Globus pallidus (tissue), 1 donor: Measurements from ENCODE around the gene SRC.

Experiments
- DNase-seq: peaks from one replicate; pipeline ENCODE4 v3.0.0-alpha.2; 2015; ENCODE audit warnings: low spot score

The SRC gene

DNA sequence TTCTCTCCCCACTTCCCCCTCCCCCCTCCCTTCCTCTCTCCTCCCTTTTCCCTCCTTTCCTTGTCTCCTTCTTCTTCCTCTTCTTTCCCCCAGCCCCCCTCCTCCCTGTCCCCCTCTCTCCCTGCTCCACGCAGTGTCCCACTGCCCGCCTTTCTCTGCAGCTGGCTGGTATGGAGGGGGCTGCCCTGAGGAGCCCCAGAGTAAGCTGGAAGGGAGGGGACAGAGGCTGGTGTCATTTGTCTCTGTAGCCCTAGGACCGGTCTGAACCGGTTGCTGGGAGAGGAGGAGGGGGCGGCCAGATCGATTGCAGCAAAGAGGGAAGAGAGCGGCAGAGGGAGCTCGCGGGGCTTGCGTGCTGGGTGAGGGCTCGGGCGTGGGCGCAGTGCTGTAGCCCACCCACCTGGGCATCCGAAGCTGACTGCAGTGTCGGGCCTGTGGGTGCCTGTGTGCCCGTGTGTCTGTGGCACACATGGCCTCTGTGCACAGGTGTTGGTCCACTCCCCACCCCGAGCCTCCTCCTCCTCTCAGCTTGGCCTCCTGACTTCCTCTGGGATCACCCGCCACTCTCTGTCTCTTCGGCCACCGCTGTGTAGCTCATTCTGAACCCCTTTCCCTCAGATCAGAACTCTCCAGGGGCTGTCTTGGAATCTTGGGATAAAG, 50.6 kb downstream of the SRC start:
- DNase-seq = no peak

DNA sequence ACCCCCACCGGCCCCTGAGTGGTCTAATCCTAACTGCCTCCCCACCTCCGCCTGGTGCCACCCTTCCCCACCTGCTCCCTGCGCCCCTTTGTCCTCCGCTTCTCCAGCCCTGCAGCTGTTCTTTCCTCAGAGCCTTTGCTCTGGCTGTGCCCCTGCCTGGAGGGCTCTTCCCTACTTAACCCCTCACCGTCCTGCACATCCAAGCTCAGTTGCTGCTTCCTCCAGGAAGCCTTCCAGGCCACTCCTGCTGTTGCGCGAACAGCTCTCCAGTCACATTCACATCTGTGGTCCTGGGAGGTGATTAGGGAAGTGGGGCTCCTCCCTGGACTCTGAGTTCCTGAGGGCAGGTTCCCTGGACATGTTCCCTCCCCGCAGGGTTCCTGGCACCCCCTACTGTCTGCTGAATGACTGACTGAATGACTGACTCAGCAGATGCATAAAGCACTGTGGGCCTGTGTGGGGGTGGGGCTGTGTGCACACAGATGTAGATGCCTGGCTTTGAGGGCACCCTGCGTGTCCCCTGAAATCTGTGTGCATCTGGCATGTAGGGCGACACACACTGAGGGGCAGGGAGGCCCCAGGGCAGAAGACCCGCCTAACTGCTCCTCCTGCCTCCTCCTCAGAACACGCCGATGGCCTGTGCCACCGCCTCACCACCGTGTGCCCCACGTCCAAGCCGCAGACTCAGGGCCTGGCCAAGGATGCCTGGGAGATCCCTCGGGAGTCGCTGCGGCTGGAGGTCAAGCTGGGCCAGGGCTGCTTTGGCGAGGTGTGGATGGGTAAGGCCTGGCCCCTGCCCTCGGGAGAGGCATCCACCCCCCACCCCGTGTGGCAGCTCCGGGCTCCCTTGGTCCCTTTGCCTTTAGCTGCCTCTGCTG, 51.4 kb downstream of the SRC start:
- DNase-seq = no peak

DNA sequence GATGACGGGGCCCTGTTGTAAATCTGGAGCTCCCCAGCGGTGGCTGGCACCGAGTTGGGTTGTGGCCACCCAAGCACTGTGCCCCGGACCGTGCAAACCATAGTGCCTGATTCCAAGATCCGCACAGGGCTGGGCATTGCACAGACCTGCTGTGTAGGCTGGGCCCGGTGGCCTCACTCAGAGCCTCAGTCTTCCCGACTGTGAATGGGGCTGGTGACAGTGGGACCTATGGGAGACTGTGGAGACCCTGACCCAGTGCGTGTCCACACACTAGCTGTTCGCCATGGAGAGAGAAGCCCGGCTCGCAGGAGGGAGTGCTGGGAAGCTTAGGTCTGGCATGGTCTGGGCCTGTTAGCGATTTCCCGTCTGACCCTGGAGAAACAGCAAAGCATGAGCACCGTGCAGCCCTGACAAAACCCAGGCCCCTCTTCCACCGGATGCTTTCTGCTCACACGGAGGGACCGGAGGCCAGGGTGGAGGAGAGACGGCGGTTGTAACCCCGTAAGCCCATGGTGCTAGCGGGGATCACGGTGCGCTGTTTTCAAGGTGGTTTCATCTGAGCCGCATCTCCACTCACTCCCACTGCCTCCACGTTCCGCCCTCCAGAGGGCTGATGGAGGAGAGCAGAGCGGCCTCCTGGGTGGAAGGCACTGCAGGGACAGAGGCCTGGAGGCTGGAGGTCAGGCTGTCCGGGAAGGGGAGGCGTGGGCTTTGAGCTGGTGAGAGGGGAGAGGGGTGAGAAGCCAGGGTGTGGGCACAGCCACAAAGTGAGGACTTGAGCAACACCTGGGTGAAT, 52.2 kb downstream of the SRC start:
- DNase-seq = no peak

- DNase-seq = no peak
These were observed 53.0 kb downstream of the SRC start for GRCh38 chr20:37398750-37399621.

DNA sequence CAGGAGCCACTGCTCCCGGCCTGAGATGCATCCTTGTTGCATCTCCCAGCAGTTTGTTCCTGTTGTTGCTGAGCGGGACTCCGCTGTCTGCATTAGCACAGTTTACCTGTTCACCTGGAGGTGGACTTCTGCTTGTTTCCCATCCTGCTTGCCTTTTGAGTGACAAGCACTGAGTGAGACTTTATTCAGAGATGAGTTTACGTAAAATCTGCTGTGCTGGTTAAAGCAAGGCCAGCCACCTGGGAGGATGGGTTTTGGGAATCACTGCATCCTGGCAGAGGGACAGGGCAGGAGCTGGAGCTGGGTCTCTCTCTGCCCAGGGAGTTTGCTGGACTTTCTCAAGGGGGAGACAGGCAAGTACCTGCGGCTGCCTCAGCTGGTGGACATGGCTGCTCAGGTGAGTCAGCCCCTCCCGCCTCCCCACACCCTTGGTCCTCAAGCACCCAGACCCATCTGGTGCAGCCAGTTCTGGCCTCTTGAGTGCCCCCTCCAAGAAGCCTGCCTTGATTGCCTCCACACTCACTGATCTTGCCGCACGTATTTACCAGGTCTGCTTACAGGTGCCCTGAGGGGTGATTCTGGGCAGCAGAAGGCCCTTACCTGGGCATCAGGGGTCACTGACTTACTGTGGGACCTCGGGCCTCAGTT, 55.5 kb downstream of the SRC start:
- no peak for DNase-seq

DNA sequence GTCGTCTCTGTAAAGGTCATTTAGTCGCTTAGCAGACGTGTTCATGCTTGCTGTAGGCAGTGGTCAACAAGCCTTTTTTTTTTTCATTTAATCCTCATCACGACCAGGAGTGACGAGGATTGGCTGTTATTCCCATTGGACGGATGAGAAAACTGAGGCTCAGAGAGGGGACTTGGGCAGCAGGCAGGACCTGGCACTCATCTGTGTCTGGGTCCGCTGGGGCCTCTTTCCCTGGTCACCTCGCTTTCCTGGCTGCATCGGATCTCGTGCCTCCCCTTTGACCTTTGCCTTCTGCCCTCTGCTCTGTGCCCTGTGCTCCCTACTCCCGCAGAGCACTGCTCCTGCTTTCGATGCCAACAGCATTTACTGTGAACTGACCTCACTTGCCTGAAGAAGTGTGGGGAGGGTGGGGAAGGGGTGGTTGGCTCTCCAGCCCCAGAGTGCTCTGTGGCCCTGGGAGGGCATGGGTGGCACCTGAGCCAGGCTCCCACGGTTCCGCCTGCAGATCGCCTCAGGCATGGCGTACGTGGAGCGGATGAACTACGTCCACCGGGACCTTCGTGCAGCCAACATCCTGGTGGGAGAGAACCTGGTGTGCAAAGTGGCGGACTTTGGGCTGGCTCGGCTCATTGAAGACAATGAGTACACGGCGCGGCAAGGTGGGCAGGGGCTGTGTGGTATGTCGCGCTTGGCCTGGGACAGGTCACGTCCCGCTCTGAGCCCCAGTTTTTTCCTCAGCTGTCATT, 56.2 kb downstream of the SRC start:
- no peak for DNase-seq

DNA sequence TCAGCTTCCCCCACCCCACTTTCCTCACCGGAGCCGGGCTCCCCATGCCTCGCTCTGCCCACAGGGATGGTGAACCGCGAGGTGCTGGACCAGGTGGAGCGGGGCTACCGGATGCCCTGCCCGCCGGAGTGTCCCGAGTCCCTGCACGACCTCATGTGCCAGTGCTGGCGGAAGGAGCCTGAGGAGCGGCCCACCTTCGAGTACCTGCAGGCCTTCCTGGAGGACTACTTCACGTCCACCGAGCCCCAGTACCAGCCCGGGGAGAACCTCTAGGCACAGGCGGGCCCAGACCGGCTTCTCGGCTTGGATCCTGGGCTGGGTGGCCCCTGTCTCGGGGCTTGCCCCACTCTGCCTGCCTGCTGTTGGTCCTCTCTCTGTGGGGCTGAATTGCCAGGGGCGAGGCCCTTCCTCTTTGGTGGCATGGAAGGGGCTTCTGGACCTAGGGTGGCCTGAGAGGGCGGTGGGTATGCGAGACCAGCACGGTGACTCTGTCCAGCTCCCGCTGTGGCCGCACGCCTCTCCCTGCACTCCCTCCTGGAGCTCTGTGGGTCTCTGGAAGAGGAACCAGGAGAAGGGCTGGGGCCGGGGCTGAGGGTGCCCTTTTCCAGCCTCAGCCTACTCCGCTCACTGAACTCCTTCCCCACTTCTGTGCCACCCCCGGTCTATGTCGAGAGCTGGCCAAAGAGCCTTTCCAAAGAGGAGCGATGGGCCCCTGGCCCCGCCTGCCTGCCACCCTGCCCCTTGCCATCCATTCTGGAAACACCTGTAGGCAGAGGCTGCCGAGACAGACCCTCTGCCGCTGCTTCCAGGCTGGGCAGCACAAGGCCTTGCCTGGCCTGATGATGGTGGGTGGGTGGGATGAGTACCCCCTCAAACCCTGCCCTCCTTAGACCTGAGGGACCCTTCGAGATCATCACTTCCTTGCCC, 57.4 kb downstream of the SRC start:
- DNase-seq = no peak

GRCh38 chr20:37404461-37404890, 58.5 kb downstream of the SRC start:
- no peak for DNase-seq

DNA sequence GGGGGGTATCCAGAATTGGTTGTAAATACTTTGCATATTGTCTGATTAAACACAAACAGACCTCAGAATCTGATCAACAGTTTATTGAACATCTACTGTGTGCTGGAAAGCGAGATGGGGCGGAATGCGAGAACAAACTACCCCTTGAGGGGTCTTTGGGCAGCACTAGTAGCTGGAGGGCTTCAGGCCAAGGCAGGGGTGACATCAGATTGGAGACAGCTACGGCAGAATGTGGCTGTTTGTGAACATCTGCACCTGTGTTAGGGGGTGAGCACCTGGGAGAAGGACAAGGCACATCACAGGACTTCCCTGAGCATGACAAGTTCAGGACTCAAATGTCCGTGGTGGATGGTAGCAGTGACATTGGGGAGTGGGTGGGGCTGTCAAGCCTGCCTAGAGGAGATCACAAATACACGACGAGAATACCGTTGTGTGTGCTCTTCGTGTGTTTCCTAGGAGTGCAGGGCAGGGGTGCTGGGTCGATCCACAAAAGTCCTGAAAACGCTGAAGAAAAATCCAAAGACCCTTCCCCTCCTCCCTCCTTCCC, 59.5 kb downstream of the SRC start:
- no peak for DNase-seq

DNA sequence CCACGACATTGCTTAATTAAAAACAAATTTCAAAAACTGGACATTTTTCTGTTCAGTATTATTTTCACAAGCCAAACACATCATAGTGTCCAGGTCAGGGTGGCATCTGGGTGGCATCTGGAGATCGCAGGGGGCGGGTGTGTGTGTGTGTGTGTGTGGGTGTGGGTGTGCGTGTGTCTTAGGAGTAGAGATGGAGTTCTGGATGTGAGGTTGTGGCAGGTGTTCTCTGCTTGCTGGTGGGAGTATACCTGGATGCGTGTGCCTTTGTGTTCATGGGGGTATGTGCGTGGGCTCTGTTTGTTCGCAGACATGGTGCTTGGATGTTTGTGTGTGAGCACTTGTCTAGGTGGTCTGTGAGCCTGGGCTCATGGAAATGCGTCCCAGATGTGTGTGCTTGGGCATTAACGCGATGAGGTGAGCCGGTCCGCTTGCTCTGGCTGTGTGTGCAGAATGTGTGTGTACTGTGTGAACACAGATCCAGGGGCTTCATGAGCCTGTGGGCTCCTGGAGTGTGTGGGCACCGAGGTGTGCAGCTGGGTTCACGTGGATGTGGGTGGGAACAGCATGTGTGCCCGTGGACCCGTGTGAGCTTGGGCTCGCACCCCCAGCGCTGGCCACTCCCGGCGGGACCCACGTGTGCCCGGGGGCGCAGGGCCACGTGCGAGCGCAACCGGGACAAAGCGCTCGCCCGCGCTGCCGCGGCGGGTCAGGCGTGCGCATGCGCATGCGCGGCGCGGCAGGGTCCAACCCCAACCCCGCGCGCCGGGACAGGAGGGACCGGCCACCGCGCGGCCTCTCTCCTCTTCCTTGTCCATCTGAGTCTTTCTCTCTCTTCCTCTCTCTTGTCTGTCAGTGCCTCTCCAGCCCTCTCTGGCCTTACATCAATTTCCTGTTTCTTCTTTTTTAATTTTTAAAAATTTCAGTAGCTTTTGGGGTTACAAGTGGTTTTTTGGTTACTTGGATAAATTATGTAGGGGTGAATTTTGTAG, 60.4 kb downstream of the SRC start:
- DNase-seq = peak; percentile 12

- DNase-seq = no peak
These were observed 61.2 kb downstream of the SRC start for GRCh38 chr20:37407019-37407566.

GRCh38 chr20:37407573-37408002, 61.6 kb downstream of the SRC start:
- no peak for DNase-seq

GRCh38 chr20:37408302-37409193, 62.6 kb downstream of the SRC start:
- no peak for DNase-seq

- DNase-seq = no peak
These were observed 65.7 kb downstream of the SRC start for GRCh38 chr20:37411408-37412219.

DNA sequence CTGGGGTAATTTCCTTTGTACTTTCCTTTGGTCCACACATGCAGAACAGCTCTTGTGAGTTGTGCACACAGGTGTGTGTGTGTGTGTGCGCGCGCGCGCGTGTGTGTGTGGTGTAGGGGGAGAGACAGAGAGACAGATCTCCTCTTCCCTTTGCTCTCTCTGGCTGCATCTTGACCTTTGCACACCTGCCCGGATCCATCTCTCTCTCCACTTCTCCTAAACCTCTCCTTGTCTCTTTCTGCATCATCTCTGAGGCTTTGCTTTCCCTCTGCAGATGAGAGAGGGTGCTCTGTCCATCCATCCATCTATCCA, 67.0 kb downstream of the SRC start:
- DNase-seq = no peak

- DNase-seq = no peak
These were observed 67.4 kb downstream of the SRC start for GRCh38 chr20:37413379-37413778.
